ENCODE data around the gene MKNK1. TPM values are rescaled to one million over a fixed set of nuclear protein-coding genes. Genes with fewer than 3 reads are reported as not detected.

Gene MKNK1
- total RNA-seq, 1 experiment from 2014 or later: 18.6 TPM

- H3K27me3 Mint-ChIP-seq (ENCODE audit: low read depth): peaks cover 3% of the 10 kb centered on the region; the same call in 1 of the 2 replicates
- no peak overlapping the region for H3K4me3 Mint-ChIP-seq
- no peak for DNase-seq (ENCODE audit: low spot score)
- no peaks in the 10 kb centered on the region for H3K9me3 Mint-ChIP-seq
- peaks cover 50% of the 10 kb centered on the region for H3K4me1 Mint-ChIP-seq
- peaks cover 9% of the 10 kb centered on the region; the same call in 1 of the 2 replicates for H3K36me3 Mint-ChIP-seq
- no peak overlapping the region for H3K27ac Mint-ChIP-seq
- POLR2A ChIA-PET: no interaction called here
- no peak for TF ChIP-seq ARID4B (CRISPR knock-in tag; IDR thresholded peaks at IDR 0.05; ENCODE audit: borderline replicate concordance)
- no peak for TF ChIP-seq ZNF423 (CRISPR knock-in tag; IDR thresholded peaks at IDR 0.05)
- no peak for TF ChIP-seq NR2C2 (CRISPR knock-in tag; IDR thresholded peaks at IDR 0.05)
- no peak for TF ChIP-seq MXD4 (CRISPR knock-in tag; IDR thresholded peaks at IDR 0.05; ENCODE audit: borderline replicate concordance)
- TF ChIP-seq, protein P1, sequence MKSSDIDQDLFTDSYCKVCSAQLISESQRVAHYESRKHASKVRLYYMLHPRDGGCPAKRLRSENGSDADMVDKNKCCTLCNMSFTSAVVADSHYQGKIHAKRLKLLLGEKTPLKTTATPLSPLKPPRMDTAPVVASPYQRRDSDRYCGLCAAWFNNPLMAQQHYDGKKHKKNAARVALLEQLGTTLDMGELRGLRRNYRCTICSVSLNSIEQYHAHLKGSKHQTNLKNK (CRISPR knock-in tag; IDR thresholded peaks at IDR 0.05): no peak
- TF ChIP-seq TP53 (CRISPR knock-in tag; IDR thresholded peaks at IDR 0.05): no peak
- TF ChIP-seq CBFB (CRISPR knock-in tag; IDR thresholded peaks at IDR 0.05; ENCODE audit: low read depth): no peak
- ATAC-seq: no peak
- CTCF ChIA-PET: interaction anchor here (0.6 to 3.6 kb wide), 4 partner anchors 8 to 83 kb away, joined by 3 to 33 read pairs (median 4); partner anchors contain the start of gene MKNK1
These were observed 7.7 kb upstream of the MKNK1 start for GRCh38 chr1:46611691-46612221.

- H3K9me3 Mint-ChIP-seq: no peaks in the 10 kb centered on the region
- CTCF ChIA-PET: interaction anchor here (1.1 kb wide), 1 partner anchor 11 kb away, joined by 4 read pairs; no protein-coding TSS in a partner anchor
- no peak for ATAC-seq
- DNase-seq (ENCODE audit: low spot score): no peak
- no peaks in the 10 kb centered on the region; the same call in 1 of the 2 replicates for H3K27me3 Mint-ChIP-seq (ENCODE audit: low read depth)
- H3K27ac Mint-ChIP-seq: no peak overlapping the region
- no peak overlapping the region for H3K4me3 Mint-ChIP-seq
- POLR2A ChIA-PET: interaction anchor here (0.7 kb wide), 2 partner anchors 153 to 187 kb away, joined by 3 to 4 read pairs; no protein-coding TSS in a partner anchor
- H3K36me3 Mint-ChIP-seq: peaks cover 9% of the 10 kb centered on the region; the same call in 1 of the 2 replicates
- H3K4me1 Mint-ChIP-seq: peaks cover 35% of the 10 kb centered on the region
- no peak for TF ChIP-seq FOXP1 (CRISPR knock-in tag; IDR thresholded peaks at IDR 0.05; ENCODE audit: borderline replicate concordance)
- TF ChIP-seq, protein P2, sequence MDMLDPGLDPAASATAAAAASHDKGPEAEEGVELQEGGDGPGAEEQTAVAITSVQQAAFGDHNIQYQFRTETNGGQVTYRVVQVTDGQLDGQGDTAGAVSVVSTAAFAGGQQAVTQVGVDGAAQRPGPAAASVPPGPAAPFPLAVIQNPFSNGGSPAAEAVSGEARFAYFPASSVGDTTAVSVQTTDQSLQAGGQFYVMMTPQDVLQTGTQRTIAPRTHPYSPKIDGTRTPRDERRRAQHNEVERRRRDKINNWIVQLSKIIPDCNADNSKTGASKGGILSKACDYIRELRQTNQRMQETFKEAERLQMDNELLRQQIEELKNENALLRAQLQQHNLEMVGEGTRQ (CRISPR knock-in tag; IDR thresholded peaks at IDR 0.05): no peak
- no peak for TF ChIP-seq ARID4B (CRISPR knock-in tag; IDR thresholded peaks at IDR 0.05; ENCODE audit: borderline replicate concordance)
- TF ChIP-seq ZNF281 (CRISPR knock-in tag; IDR thresholded peaks at IDR 0.05): no peak
- TF ChIP-seq ZNF671 (CRISPR knock-in tag; IDR thresholded peaks at IDR 0.05): no peak
- no peak for TF ChIP-seq GABPB1 (CRISPR knock-in tag; IDR thresholded peaks at IDR 0.05)
- TF ChIP-seq OVOL2 (CRISPR knock-in tag; IDR thresholded peaks at IDR 0.05; ENCODE audit: borderline replicate concordance): no peak
- no peak for TF ChIP-seq ZNF232 (CRISPR knock-in tag; IDR thresholded peaks at IDR 0.05)
- TF ChIP-seq ZNF423 (CRISPR knock-in tag; IDR thresholded peaks at IDR 0.05): no peak
- no peak for TF ChIP-seq IRF1 (CRISPR knock-in tag; IDR thresholded peaks at IDR 0.05)
- no peak for TF ChIP-seq ZNF317 (CRISPR knock-in tag; IDR thresholded peaks at IDR 0.05; ENCODE audit: borderline replicate concordance, low read depth)
- no peak for TF ChIP-seq MXD4 (CRISPR knock-in tag; IDR thresholded peaks at IDR 0.05; ENCODE audit: borderline replicate concordance)
- no peak for TF ChIP-seq ZBTB43 (CRISPR knock-in tag; IDR thresholded peaks at IDR 0.05)
These were observed 3.5 kb upstream of the MKNK1 start for GRCh38 chr1:46607345-46608130.
